Measurements from ENCODE around the gene METTL15.

DNA sequence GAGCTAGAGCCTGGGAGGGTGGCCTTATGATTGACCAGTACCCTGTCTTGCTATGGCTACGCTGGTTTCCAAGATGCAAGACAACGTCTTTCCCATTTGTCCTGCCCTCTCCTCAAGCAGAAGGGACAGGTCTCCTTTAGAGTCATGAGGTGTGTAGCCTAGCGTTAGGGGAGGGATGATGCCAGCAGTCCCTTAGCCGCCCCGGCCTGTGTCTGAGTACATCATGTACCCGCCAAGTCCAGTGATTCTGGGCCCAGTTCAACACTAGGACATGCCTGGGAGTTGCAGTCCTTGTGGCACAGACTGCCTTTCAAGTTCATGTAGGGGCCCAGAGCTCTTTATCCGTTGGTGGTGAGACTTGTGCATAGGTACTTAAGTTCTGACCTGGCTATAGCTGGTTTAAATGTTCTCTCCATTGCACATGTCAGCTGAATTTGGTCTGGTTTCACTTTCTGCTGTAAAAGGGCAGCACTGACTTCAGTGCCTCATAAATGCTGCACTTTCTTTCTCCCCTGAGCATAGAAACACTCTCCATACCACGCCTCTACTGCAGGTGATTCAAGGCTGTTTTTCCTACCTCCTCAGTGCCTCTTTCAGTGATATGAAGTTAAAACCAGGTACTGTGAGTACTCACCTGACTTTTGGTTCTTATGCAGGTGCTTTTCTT is 151.1 kb downstream of the METTL15 start:
- TF ChIP-seq, protein P1, sequence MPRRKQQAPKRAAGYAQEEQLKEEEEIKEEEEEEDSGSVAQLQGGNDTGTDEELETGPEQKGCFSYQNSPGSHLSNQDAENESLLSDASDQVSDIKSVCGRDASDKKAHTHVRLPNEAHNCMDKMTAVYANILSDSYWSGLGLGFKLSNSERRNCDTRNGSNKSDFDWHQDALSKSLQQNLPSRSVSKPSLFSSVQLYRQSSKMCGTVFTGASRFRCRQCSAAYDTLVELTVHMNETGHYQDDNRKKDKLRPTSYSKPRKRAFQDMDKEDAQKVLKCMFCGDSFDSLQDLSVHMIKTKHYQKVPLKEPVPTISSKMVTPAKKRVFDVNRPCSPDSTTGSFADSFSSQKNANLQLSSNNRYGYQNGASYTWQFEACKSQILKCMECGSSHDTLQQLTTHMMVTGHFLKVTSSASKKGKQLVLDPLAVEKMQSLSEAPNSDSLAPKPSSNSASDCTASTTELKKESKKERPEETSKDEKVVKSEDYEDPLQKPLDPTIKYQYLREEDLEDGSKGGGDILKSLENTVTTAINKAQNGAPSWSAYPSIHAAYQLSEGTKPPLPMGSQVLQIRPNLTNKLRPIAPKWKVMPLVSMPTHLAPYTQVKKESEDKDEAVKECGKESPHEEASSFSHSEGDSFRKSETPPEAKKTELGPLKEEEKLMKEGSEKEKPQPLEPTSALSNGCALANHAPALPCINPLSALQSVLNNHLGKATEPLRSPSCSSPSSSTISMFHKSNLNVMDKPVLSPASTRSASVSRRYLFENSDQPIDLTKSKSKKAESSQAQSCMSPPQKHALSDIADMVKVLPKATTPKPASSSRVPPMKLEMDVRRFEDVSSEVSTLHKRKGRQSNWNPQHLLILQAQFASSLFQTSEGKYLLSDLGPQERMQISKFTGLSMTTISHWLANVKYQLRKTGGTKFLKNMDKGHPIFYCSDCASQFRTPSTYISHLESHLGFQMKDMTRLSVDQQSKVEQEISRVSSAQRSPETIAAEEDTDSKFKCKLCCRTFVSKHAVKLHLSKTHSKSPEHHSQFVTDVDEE (CRISPR knock-in tag; IDR thresholded peaks at IDR 0.05) = no peak
- TF ChIP-seq ARNTL (CRISPR knock-in tag; IDR thresholded peaks at IDR 0.05; ENCODE audit: borderline replicate concordance, low read depth) = no peak

All from SK-N-SH treated with all-trans-retinoic acid at 6 μM for 48 hours (cell line).